ENCODE data around the gene APBA1. TPM values are rescaled to one million over a fixed set of nuclear protein-coding genes. Genes with fewer than 3 reads are reported as not detected.

Gene APBA1
- total and polyA plus RNA-seq, 2 donors (not counting 3 experiments of a cell fraction or from before 2014, with no cell fraction given) = 6.1 to 11.3 TPM

DNA sequence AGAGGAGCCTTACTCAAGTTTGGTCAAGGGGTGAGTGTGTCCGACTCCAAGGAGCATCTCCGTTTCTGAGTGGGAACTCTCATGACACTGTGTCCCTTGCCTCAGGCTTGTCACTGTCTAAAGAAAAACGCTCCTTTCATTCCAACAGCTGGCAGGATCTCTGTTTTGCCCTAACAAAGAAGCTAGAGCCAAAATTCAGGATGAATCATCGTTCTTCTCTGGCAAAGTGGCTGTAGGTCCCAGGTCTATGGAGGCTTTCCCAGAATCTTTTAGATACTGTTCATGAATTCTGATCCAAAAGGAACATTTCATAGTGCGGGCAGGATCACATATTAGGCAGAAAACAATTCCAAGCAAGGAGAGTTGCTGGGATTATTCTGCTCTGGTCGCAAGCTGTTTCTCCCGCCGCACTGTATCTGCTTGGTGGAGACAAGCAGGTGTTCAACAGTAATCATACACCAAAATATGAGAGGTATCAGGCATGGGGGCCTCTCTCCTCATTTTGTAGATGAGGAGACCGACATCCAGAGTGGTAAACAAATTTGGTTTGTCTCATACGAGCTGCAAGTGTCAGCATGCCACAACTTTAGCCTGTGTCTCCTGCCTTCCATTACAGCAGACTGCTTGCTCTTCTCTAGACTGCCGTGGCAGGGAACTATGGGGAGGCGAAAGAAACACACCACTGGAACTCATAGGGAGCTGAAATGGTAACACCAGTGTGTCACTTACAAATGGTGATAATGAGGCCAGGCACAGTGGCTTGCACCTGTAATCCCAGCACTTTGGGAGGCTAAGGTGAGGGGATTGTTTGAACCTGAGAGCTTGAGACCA is 274.6 kb downstream of the APBA1 start:
- intact Hi-C loops (cut with micrococcal nuclease) = no loop called here
- Histone ChIP-seq H2AFZ (ENCODE audit: low read depth, low read length) (no peak overlapping the region), H4K20me1 (replicated peaks; ENCODE audit: control insufficient read depth, extremely low read depth, insufficient read depth, low read length) (no peaks in the 10 kb centered on the region), H3K27me3 (ENCODE audit: control insufficient read depth in 2 of 2, insufficient read depth in 2 of 2, low read length in 2 of 2) (peaks cover 0 to 2% of the 10 kb centered on the region in 2 experiments), H3K27ac (ENCODE audit: insufficient read depth, low read depth, low read length) (no peak overlapping the region), H3K79me2 (ENCODE audit: control insufficient read depth, insufficient read depth, low read length) (no peaks in the 10 kb centered on the region), H3K9ac (replicated peaks; ENCODE audit: extremely low read depth, insufficient read depth, low read length) (no peak overlapping the region), H3K9me3 (replicated peaks; ENCODE audit: control insufficient read depth, insufficient read depth, low read length) (no peaks in the 10 kb centered on the region), H3K36me3 (ENCODE audit: control insufficient read depth in 2 of 2, extremely low read depth in 1 of 2, insufficient read depth in 2 of 2, low read length in 2 of 2) (no peaks in the 10 kb centered on the region), H3K4me1 (ENCODE audit: control insufficient read depth, extremely low read depth, insufficient read depth, low read length) (no peaks in the 10 kb centered on the region), H3K9me1 (replicated peaks; ENCODE audit: control insufficient read depth, extremely low read depth, insufficient read depth, low read length) (no peaks in the 10 kb centered on the region), H3K4me2 (ENCODE audit: insufficient read depth, low read length) (no peak overlapping the region), H3K4me3 (replicated peaks in 1 of 3; ENCODE audit: insufficient read depth in 1 of 3, low read depth in 1 of 3, low read length in 3 of 3) (no peak overlapping the region)
- ChIA-PET CTCF (interaction anchor here (0.9 to 1.2 kb wide), 3 partner anchors 16 to 50 kb away, joined by 3 read pairs; no protein-coding TSS in a partner anchor), POLR2A (no interaction called here)
- DNase-seq (ENCODE audit: low read depth, low spot score) = no peak
- TF ChIP-seq GATA2 (IDR thresholded peaks at IDR 0.05; ENCODE audit: insufficient read depth, insufficient read length, low read depth, low read length) (no peak), FOS (IDR thresholded peaks at IDR 0.05; ENCODE audit: borderline replicate concordance, insufficient read depth, low read length) (no peak), EZH2 (IDR thresholded peaks at IDR 0.05; ENCODE audit: borderline replicate concordance, low read depth, low read length, severe bottlenecking) (no peak), POLR2A (IDR thresholded peaks at IDR 0.05; ENCODE audit: low read depth, low read length) (no peak), JUN (IDR thresholded peaks at IDR 0.05; ENCODE audit: borderline replicate concordance, insufficient read depth, insufficient read length, low read depth) (no peak)
- TF ChIP-seq, protein P1, sequence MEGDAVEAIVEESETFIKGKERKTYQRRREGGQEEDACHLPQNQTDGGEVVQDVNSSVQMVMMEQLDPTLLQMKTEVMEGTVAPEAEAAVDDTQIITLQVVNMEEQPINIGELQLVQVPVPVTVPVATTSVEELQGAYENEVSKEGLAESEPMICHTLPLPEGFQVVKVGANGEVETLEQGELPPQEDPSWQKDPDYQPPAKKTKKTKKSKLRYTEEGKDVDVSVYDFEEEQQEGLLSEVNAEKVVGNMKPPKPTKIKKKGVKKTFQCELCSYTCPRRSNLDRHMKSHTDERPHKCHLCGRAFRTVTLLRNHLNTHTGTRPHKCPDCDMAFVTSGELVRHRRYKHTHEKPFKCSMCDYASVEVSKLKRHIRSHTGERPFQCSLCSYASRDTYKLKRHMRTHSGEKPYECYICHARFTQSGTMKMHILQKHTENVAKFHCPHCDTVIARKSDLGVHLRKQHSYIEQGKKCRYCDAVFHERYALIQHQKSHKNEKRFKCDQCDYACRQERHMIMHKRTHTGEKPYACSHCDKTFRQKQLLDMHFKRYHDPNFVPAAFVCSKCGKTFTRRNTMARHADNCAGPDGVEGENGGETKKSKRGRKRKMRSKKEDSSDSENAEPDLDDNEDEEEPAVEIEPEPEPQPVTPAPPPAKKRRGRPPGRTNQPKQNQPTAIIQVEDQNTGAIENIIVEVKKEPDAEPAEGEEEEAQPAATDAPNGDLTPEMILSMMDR (IDR thresholded peaks at IDR 0.05; ENCODE audit: extremely low read depth in 1 of 2, insufficient read depth in 1 of 2, low read depth in 1 of 2, low read length in 2 of 2) = no peak
- TF ChIP-seq, protein P2, sequence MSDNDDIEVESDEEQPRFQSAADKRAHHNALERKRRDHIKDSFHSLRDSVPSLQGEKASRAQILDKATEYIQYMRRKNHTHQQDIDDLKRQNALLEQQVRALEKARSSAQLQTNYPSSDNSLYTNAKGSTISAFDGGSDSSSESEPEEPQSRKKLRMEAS (IDR thresholded peaks at IDR 0.05; ENCODE audit: insufficient read depth, insufficient read length) = no peak
- dilution Hi-C loops (cut with MboI; ENCODE audit: extremely low pct_ligation_motif_present, low sequenced_read_pairs) = no loop called here
- no peak for FAIRE-seq
- no TSS peak for BruUV-seq (replicated peaks)
